ENCODE data around the gene GATD1. TPM values are rescaled to one million over a fixed set of nuclear protein-coding genes. Genes with fewer than 3 reads are reported as not detected.
A peak's percentile ranks its signal among the peaks of the same experiment; 100 is the strongest.

Gene GATD1
- total RNA-seq, 3 donors from 2014 or later = 9.9 to 17.4 (median 16.4) TPM

- H3K27ac ChIP-seq = peak overlapping the region; percentile 33 to 50
- no peaks in the 10 kb centered on the region for H3K9me3 ChIP-seq
- no peak for TF ChIP-seq POLR2AphosphoS5 (IDR thresholded peaks at IDR 0.05)
- TF ChIP-seq POLR2A (IDR thresholded peaks at IDR 0.05) = no peak
- no peak for TF ChIP-seq CTCF (IDR thresholded peaks at IDR 0.05)
- no peak for DNase-seq (ENCODE audit: low spot score in 2 of 2)
- H3K27me3 ChIP-seq = no peaks in the 10 kb centered on the region
- intact Hi-C loops (cut with DNase I; ENCODE audit: low total_unique reads) = no loop called here
- H3K36me3 ChIP-seq = peaks cover 9% of the 10 kb centered on the region
- H3K4me1 ChIP-seq = peaks cover 30 to 62% of the 10 kb centered on the region in 2 donors
- no peak overlapping the region for H3K4me3 ChIP-seq
Observed at GRCh38 chr11:824942-825341, 47.7 kb upstream of the GATD1 start.

- TF ChIP-seq POLR2AphosphoS5 (IDR thresholded peaks at IDR 0.05) (no peak), POLR2A (IDR thresholded peaks at IDR 0.05) (no peak), CTCF (IDR thresholded peaks at IDR 0.05) (no peak)
- intact Hi-C loops (cut with DNase I; ENCODE audit: low total_unique reads) = no loop called here
- Histone ChIP-seq H3K36me3 (peaks cover 9% of the 10 kb centered on the region), H3K4me3 (no peak overlapping the region), H3K4me1 (peaks cover 25 to 57% of the 10 kb centered on the region in 2 donors), H3K9me3 (no peaks in the 10 kb centered on the region), H3K27ac (peak overlapping the region; percentile 33 to 50), H3K27me3 (no peaks in the 10 kb centered on the region)
- DNase-seq (ENCODE audit: low spot score in 2 of 2) = no peak
Observed at GRCh38 chr11:824292-824880, 47.1 kb upstream of the GATD1 start.

GRCh38 chr11:823441-824291, 46.4 kb upstream of the GATD1 start:
- no peaks in the 10 kb centered on the region for H3K27me3 ChIP-seq
- TF ChIP-seq POLR2A (IDR thresholded peaks at IDR 0.05) (no peak), POLR2AphosphoS5 (IDR thresholded peaks at IDR 0.05) (no peak), CTCF (IDR thresholded peaks at IDR 0.05) (no peak)
- peak overlapping the region; percentile 33 to 50 for H3K27ac ChIP-seq
- no peak for DNase-seq (ENCODE audit: low spot score in 2 of 2)
- H3K9me3 ChIP-seq = no peaks in the 10 kb centered on the region
- no peak overlapping the region for H3K4me3 ChIP-seq
- H3K4me1 ChIP-seq = peaks cover 23 to 50% of the 10 kb centered on the region in 2 donors
- H3K36me3 ChIP-seq = peaks cover 9% of the 10 kb centered on the region
- intact Hi-C loops (cut with DNase I; ENCODE audit: low total_unique reads) = no loop called here

GRCh38 chr11:821512-822371, 44.5 kb upstream of the GATD1 start:
- intact Hi-C loops (cut with DNase I; ENCODE audit: low total_unique reads) = no loop called here
- DNase-seq (ENCODE audit: low spot score in 2 of 2) = no peak
- Histone ChIP-seq H3K4me3 (peak overlapping the region; percentile 82 to 100 (median 94)), H3K36me3 (peaks cover 9% of the 10 kb centered on the region), H3K27me3 (no peaks in the 10 kb centered on the region), H3K4me1 (peaks cover 12 to 38% of the 10 kb centered on the region in 2 donors), H3K9me3 (no peaks in the 10 kb centered on the region), H3K27ac (peak overlapping the region; percentile 98 to 100)
- no peak for TF ChIP-seq POLR2AphosphoS5 (IDR thresholded peaks at IDR 0.05)
- no peak for TF ChIP-seq CTCF (IDR thresholded peaks at IDR 0.05)
- no peak for TF ChIP-seq POLR2A (IDR thresholded peaks at IDR 0.05)
